ENCODE results near the gene GRIA3.

GRIA3 gene

DNA sequence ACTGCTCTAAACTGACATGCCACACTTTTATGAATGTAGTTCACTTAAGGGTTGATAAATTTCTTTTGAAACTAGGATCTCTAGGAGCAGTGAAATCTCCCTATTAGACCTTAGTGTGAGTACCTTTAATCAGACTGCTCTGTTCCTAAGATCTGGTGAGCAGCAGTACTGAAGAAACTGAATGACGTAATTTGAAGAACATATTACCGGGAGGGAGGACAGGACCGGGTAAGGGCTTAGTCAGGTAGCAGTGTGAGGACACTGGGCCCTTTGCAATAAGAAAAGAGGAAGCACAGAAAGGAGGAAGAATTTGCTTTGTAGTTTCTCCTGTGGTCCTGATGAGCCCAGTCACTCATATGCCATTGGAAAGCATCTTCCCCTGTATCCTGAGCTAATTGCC lies 293.6 kb downstream of the GRIA3 start:
- TF ChIP-seq CTCF (IDR thresholded peaks at IDR 0.05; ENCODE audit: low read depth, low read length, missing control alignments) = no peak
- no peak for DNase-seq (ENCODE audit: low read depth)
- no peak overlapping the region for H3K4me3 ChIP-seq (ENCODE audit: low read depth, low read length)

DNA sequence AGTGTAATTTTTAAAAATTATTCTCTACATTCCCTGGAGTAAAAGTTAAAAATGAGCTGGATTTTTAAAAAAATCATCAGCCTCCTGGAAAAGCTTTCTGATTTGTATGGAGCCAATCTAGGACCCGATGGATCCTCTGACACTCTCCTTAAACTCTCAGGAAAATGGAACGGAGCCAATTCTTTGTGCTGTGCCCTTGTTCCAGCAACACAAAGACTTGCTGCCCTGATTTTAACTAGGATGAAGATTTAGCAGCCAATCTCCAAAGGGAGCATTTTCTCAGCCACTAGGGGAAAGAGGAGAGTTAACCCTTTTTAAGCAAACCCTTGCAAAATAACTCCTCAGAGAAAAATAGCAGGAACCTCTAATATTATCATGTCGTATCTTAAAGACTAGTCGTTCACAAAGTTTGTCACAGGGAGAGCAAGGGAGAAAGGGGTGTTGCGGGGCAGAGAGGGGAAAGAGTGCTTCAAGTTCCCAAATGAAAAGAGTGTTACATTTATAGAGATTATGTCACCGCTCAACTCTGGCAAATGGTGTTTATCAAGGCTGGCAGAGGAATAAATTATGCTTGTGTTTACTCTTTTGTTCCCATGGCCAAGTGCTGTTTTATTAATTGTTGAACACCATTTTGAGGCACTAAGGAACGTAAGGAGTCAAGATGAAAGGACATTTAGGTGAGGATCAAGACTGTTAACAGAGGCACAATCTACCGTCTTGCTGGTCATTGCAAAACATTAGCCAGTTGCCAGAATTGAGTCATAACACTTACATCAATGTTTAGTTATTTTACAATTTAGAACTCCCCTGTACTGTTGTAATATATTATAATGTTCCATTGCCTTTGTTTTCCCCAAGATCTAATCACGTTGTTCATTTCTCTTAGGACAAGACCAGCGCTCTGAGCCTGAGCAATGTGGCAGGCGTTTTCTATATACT lies 298.1 kb downstream of the GRIA3 start:
- TF ChIP-seq CTCF (IDR thresholded peaks at IDR 0.05; ENCODE audit: low read depth, low read length, missing control alignments) = no peak

DNA sequence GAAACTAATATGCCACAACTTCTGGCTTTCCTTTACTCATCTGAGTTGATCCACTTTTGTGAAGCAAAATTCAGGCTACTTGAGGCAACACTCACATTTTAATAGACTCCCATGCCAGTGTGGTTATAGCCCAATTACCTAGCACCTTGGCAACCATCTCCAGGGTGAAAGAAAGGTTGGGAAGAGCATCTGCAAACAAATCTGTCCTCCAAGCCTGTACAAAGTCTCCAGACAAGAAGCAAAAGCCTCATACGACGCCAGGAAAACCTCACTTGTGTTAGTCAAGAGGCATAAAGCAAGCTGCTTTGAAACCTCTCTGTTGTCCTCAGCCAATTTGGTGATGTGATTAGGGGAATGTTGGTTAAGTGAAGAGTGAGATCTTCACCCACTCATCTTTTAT lies 302.2 kb downstream of the GRIA3 start:
- no peak overlapping the region for H3K4me3 ChIP-seq (ENCODE audit: low read depth, low read length)
- no peak for DNase-seq (ENCODE audit: low read depth)
- TF ChIP-seq CTCF (IDR thresholded peaks at IDR 0.05; ENCODE audit: low read depth, low read length, missing control alignments) = no peak

More for the DNA sequence above, 298.1 kb downstream of the GRIA3 start:
- H3K4me3 ChIP-seq (ENCODE audit: low read depth, low read length) = no peak overlapping the region
- no peak for DNase-seq (ENCODE audit: low read depth)

GRCh38 chrX:123487236-123487635 lies 303.2 kb downstream of the GRIA3 start:
- no peak overlapping the region for H3K4me3 ChIP-seq (ENCODE audit: low read depth, low read length)
- DNase-seq (ENCODE audit: low read depth) = no peak
- TF ChIP-seq CTCF (IDR thresholded peaks at IDR 0.05; ENCODE audit: low read depth, low read length, missing control alignments) = no peak

DNA sequence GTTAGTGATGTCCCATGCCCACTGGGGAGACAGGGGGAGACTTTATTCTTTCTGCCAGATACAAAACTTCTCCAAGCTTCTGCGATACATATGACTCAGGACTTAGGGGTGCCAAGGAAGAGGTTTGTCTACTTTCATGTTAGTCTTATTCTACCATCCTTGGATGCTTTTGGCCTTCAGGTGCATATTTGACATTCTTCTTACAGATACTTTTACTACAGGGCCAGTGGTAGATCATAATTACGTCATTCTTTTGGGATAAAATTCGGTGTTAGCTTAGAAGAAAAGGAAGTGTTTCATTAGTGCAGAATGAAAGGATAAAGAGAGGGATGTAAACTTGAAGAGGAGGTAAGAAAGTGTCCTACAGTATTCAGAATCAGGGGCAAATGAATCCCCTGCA lies 303.6 kb downstream of the GRIA3 start:
- H3K4me3 ChIP-seq (ENCODE audit: low read depth, low read length) = no peak overlapping the region

GRCh38 chrX:123489011-123489410 lies 304.9 kb downstream of the GRIA3 start:
- DNase-seq (ENCODE audit: low read depth) = no peak
- no peak for TF ChIP-seq CTCF (IDR thresholded peaks at IDR 0.05; ENCODE audit: low read depth, low read length, missing control alignments)
- H3K4me3 ChIP-seq (ENCODE audit: low read depth, low read length) = no peak overlapping the region

More for the DNA sequence above, 303.6 kb downstream of the GRIA3 start:
- no peak for TF ChIP-seq CTCF (IDR thresholded peaks at IDR 0.05; ENCODE audit: low read depth, low read length, missing control alignments)
- DNase-seq (ENCODE audit: low read depth) = no peak

GRCh38 chrX:123493857-123494256 lies 309.8 kb downstream of the GRIA3 start:
- no peak for TF ChIP-seq CTCF (IDR thresholded peaks at IDR 0.05; ENCODE audit: low read depth, low read length, missing control alignments)
- H3K4me3 ChIP-seq (ENCODE audit: low read depth, low read length) = no peak overlapping the region
- no peak for DNase-seq (ENCODE audit: low read depth)

All from GM12864 (cell line).